ENCODE measurements around the gene PARD3B.

Gene PARD3B

GRCh38 chr2:204972606-204973336 lies 427.5 kb downstream of the PARD3B start:
- Histone ChIP-seq H3K4me2 (ENCODE audit: low read length) (no peak overlapping the region), H3K4me1 (ENCODE audit: control insufficient read depth, low read length) (no peaks in the 10 kb centered on the region), H3F3A (ENCODE audit: control insufficient read depth, insufficient read depth) (no peaks in the 10 kb centered on the region), H4K20me1 (ENCODE audit: control insufficient read depth, insufficient read depth, low read depth, low read length) (no peaks in the 10 kb centered on the region), H3K27ac (ENCODE audit: low read depth, low read length) (no peak overlapping the region), H3K9me3 (ENCODE audit: control insufficient read depth, insufficient read depth, low read length) (no peaks in the 10 kb centered on the region), H3K27me3 (ENCODE audit: control insufficient read depth, low read length) (no peaks in the 10 kb centered on the region), H3K79me2 (ENCODE audit: control insufficient read depth, low read length) (no peaks in the 10 kb centered on the region), H3K9me2 (replicated peaks; ENCODE audit: control insufficient read depth, low read length) (no peaks in the 10 kb centered on the region), H3K4me3 (ENCODE audit: low read length) (no peak overlapping the region), H3K36me3 (ENCODE audit: control insufficient read depth, low read length) (no peaks in the 10 kb centered on the region)
- TF ChIP-seq EZH2phosphoT487 (IDR thresholded peaks at IDR 0.05; ENCODE audit: borderline replicate concordance, low read length) (no peak), CTCF (IDR thresholded peaks at IDR 0.05; ENCODE audit: low read depth, low read length, poor library complexity, severe bottlenecking) (no peak)

- Histone ChIP-seq H4K20me1 (ENCODE audit: control insufficient read depth, insufficient read depth, low read depth, low read length) (no peaks in the 10 kb centered on the region), H3K4me2 (ENCODE audit: low read length) (no peak overlapping the region), H3K4me3 (ENCODE audit: low read length) (no peak overlapping the region), H3K36me3 (ENCODE audit: control insufficient read depth, low read length) (no peaks in the 10 kb centered on the region), H3K27ac (ENCODE audit: low read depth, low read length) (no peak overlapping the region), H3K9me2 (replicated peaks; ENCODE audit: control insufficient read depth, low read length) (no peaks in the 10 kb centered on the region), H3F3A (ENCODE audit: control insufficient read depth, insufficient read depth) (no peaks in the 10 kb centered on the region), H3K79me2 (ENCODE audit: control insufficient read depth, low read length) (no peaks in the 10 kb centered on the region), H3K9me3 (ENCODE audit: control insufficient read depth, insufficient read depth, low read length) (no peaks in the 10 kb centered on the region), H3K27me3 (ENCODE audit: control insufficient read depth, low read length) (no peaks in the 10 kb centered on the region), H3K4me1 (ENCODE audit: control insufficient read depth, low read length) (no peaks in the 10 kb centered on the region)
- TF ChIP-seq CTCF (IDR thresholded peaks at IDR 0.05; ENCODE audit: low read depth, low read length, poor library complexity, severe bottlenecking), result no peak
- no peak for TF ChIP-seq EZH2phosphoT487 (IDR thresholded peaks at IDR 0.05; ENCODE audit: borderline replicate concordance, low read length)
Measured at GRCh38 chr2:204973616-204974015, 428.3 kb downstream of the PARD3B start.

GRCh38 chr2:204974487-204974886 lies 429.2 kb downstream of the PARD3B start:
- Histone ChIP-seq H4K20me1 (ENCODE audit: control insufficient read depth, insufficient read depth, low read depth, low read length) (no peaks in the 10 kb centered on the region), H3F3A (ENCODE audit: control insufficient read depth, insufficient read depth) (no peaks in the 10 kb centered on the region), H3K4me2 (ENCODE audit: low read length) (no peak overlapping the region), H3K27me3 (ENCODE audit: control insufficient read depth, low read length) (no peaks in the 10 kb centered on the region), H3K27ac (ENCODE audit: low read depth, low read length) (no peak overlapping the region), H3K9me2 (replicated peaks; ENCODE audit: control insufficient read depth, low read length) (no peaks in the 10 kb centered on the region), H3K36me3 (ENCODE audit: control insufficient read depth, low read length) (no peaks in the 10 kb centered on the region), H3K4me3 (ENCODE audit: low read length) (no peak overlapping the region), H3K4me1 (ENCODE audit: control insufficient read depth, low read length) (no peaks in the 10 kb centered on the region), H3K9me3 (ENCODE audit: control insufficient read depth, insufficient read depth, low read length) (no peaks in the 10 kb centered on the region), H3K79me2 (ENCODE audit: control insufficient read depth, low read length) (no peaks in the 10 kb centered on the region)
- TF ChIP-seq EZH2phosphoT487 (IDR thresholded peaks at IDR 0.05; ENCODE audit: borderline replicate concordance, low read length) (no peak), CTCF (IDR thresholded peaks at IDR 0.05; ENCODE audit: low read depth, low read length, poor library complexity, severe bottlenecking) (no peak)
